Heart left ventricle (tissue), 13 donors: Measurements from ENCODE around the gene NCAPG2.
A peak's percentile ranks its signal among the peaks of the same experiment; 100 is the strongest.

ENCODE experiments used
- POLR2A ChIP-seq, 2 donors: fragments of 450-650 bp; IDR thresholded peaks; one replicate each; pipeline ENCODE4 v1.6.1; 2017; ENCODE audit warnings: antibody characterized with exemption in 2 of 2, mild to moderate bottlenecking in 2 of 2, moderate library complexity in 2 of 2
- TF ChIP-seq, protein P1 (sequence below), 12 donors: fragments of 200-600 bp; sonication (generic) in 4 of 12; IDR thresholded peaks; one replicate each; pipeline versions ENCODE4 v1.5.0 to v1.8.0; 2018 to 2022; ENCODE audit warnings: antibody characterized with exemption in 12 of 12, mild to moderate bottlenecking in 5 of 12
- donor health status: ischemic (EF 13 %, LVEDD 7.1; RV severe dilation, severe dysfunction).
- donor health status: DM: no; HTN: yes; CAD: no.
- donor health status: DM: no; HTN: no; CAD: no.
- donor health status: ischemic (EF 25% LVEDD 6.9; RV normal size, moderate dysfunction).
- donor health status: ischemic (EF 25% LVEDD 5.7; RV mildly dilated, moderate dysfunction).
- donor health status: ischemic (EF 35%, LVEDD 5.7; RV mildly dilated, moderate dysfunction).
- donor health status: nonischemic (EF 11% LVEDD 7.7; RV severe dilation, severe dysfunction).
- donor health status: DM: yes; HTN: yes; CAD: no.
- donor health status: PGD.
- donor health status: ischemic (EF 29% LVEDD 5.4; RV normal size, mild dysfunction).
- donor health status: nonischemic (EF 23%, LVEDD 6.1; RV moderate dilation, normal function).

DNA sequence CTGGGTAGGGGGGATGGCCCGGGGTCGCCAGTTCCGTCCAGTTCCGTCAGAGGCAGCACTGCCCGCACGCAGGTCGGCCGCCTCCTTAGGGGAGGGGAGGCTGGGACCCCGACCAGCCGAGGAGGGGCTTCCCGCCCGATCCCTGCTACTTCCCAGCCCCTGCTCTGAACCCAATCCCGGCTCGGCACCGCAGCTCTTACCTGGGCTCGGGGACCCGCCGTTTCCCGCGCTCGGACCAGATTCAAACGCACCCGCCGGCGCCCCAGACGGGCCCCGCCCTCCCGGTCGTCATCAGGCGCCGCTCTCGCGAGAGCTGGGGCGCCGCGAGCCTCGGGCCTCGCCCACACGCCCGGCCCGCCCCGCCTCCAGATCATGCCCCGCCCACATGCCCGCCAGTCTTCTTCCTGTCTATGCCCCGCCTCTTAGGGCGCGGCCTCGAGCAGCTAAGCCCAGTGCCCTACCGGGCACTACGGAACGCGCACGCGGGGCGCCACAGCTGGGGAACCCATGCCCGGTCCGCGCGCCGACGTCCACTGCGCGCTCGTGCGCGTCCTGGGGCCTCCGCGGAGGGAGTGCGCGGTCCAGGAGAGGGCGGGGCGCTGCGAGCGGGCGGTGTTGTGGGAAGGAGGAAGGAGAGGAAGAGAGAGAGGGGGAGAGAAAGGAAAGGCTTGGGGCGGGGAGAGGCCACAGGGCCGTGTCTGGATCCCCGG, at the start of gene NCAPG2:
- TF ChIP-seq, protein P1, sequence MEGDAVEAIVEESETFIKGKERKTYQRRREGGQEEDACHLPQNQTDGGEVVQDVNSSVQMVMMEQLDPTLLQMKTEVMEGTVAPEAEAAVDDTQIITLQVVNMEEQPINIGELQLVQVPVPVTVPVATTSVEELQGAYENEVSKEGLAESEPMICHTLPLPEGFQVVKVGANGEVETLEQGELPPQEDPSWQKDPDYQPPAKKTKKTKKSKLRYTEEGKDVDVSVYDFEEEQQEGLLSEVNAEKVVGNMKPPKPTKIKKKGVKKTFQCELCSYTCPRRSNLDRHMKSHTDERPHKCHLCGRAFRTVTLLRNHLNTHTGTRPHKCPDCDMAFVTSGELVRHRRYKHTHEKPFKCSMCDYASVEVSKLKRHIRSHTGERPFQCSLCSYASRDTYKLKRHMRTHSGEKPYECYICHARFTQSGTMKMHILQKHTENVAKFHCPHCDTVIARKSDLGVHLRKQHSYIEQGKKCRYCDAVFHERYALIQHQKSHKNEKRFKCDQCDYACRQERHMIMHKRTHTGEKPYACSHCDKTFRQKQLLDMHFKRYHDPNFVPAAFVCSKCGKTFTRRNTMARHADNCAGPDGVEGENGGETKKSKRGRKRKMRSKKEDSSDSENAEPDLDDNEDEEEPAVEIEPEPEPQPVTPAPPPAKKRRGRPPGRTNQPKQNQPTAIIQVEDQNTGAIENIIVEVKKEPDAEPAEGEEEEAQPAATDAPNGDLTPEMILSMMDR (IDR thresholded peaks at IDR 0.05): peak in 10 of 12 donors; percentile 10 to 44 (median 18)
- TF ChIP-seq POLR2A (IDR thresholded peaks at IDR 0.05): peak; percentile 63 to 97
